ENCODE measurements around the gene ATP10D. TPM values are rescaled to one million over a fixed set of nuclear protein-coding genes. Genes with fewer than 3 reads are reported as not detected.
A peak's percentile ranks its signal among the peaks of the same experiment; 100 is the strongest.
"Not testable (repeated sequence)": the region's sequence is repeated elsewhere in the genome, so short reads cannot be mapped to it uniquely, and the experiment has no call there.

ATP10D gene
- total and polyA plus RNA-seq, 5 donors from 2014 or later, result 1.6 to 3.7 (median 2.9) TPM

DNA sequence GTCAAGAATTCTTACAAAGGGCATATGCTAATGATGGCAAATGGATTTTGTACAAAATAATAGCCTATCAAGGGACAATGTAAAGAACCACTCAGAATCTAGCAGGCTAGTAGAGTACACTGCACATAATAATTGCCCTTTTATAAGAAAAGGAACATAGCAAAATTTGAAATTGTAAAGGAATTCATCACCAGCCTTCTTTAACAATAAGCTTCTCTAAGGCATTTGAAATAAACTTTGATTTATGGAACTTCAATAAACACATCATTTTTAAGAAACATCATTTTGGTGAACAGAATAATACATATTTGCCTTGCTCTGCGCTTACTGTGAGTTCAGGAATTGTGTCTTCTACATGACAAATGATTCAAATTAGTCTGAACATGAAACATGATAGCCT lies 9.7 kb upstream of the ATP10D start:
- Mint-ChIP-seq H3K9me3 (peaks cover 0 to 3% (median 0%) of the 10 kb centered on the region in 7 donors), H3K27me3 (peaks cover 38% of the 10 kb centered on the region), H3K27ac (no peak overlapping the region), H3K4me3 (no peak overlapping the region), H3K4me1 (no peaks in the 10 kb centered on the region), H3K36me3 (no peaks in the 10 kb centered on the region)
- H3K4me3 ChIP-seq (ENCODE audit: low read depth, low read length), result no peak overlapping the region
- ATAC-seq (ENCODE audit: low read depth in 2 of 2) (no peak), DNase-seq (no peak)
- H3K36me3 ChIP-seq (ENCODE audit: control insufficient read depth, insufficient read depth, low read length), result no peaks in the 10 kb centered on the region
- no peaks in the 10 kb centered on the region for H3K9me3 ChIP-seq (ENCODE audit: control insufficient read depth in 2 of 2, low read length in 2 of 2)
- H3K4me1 ChIP-seq (ENCODE audit: control insufficient read depth, insufficient read depth, low read length, poor library complexity, severe bottlenecking), result no peaks in the 10 kb centered on the region
- peaks cover 8% of the 10 kb centered on the region for H3K27me3 ChIP-seq (ENCODE audit: control insufficient read depth, insufficient read depth, low read length)
- no peak overlapping the region for H3K27ac ChIP-seq (ENCODE audit: insufficient read depth, low read length, poor library complexity, severe bottlenecking)

DNA sequence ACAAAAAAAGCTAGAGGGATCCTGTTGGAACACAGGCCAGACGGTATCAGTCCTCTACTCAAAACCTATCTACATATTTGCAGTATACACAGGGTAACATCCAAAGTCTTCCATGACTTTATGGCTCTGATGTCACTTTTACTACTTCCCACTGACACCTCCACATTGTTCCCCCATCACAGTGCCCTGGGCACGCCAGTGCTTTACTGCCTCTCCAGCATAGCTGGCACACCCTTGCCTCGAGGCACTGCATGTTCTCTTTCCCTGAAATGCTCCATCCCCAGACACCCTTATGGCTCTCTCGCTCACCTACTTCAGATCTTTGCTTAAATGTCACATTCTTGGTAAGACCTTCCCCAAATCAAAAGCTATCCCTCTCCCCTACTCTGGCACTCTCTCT lies 6.3 kb upstream of the ATP10D start:
- H3K27me3 ChIP-seq (ENCODE audit: control insufficient read depth, insufficient read depth, low read length), result no peaks in the 10 kb centered on the region
- no peak overlapping the region for H3K4me3 ChIP-seq (ENCODE audit: low read depth, low read length)
- H3K27ac Mint-ChIP-seq, result no peak overlapping the region
- peaks cover 2 to 7% (median 5%) of the 10 kb centered on the region in 4 donors for H3K4me1 Mint-ChIP-seq
- DNase-seq (no peak), ATAC-seq (ENCODE audit: low read depth in 2 of 2) (no peak)
- no peaks in the 10 kb centered on the region for H3K36me3 ChIP-seq (ENCODE audit: control insufficient read depth, insufficient read depth, low read length)
- peaks cover under 1% of the 10 kb centered on the region for H3K4me1 ChIP-seq (ENCODE audit: control insufficient read depth, insufficient read depth, low read length, poor library complexity, severe bottlenecking)
- H3K36me3 Mint-ChIP-seq, result no peaks in the 10 kb centered on the region
- H3K9me3 ChIP-seq (ENCODE audit: control insufficient read depth in 2 of 2, low read length in 2 of 2), result no peaks in the 10 kb centered on the region
- H3K4me3 Mint-ChIP-seq, result peak overlapping the region in 1 of 4 donors; percentile 61
- H3K9me3 Mint-ChIP-seq, result peaks cover 0 to 3% (median 0%) of the 10 kb centered on the region in 7 donors
- no peak overlapping the region for H3K27ac ChIP-seq (ENCODE audit: insufficient read depth, low read length, poor library complexity, severe bottlenecking)
- peaks cover 27% of the 10 kb centered on the region for H3K27me3 Mint-ChIP-seq

DNA sequence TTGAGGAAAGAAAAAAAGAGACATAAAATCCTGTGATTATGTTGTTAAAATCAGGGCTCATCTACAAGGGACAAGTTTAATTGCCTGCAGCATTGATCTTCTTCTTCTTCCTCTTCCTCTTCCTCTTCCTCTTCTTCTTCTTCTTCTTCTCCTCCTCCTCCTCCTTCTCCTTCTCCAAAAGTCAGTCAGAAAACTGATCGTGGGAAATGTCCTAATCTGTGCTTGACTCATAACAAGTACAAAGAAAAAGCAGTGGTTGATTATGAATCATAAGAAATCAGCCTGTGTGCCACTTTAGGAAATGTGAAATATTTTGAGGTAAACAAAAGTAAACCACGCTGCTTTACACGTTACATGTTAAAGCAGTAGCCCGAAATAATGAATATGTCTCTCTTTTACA lies 2.7 kb upstream of the ATP10D start:
- no peaks in the 10 kb centered on the region for H3K27me3 ChIP-seq (ENCODE audit: control insufficient read depth, insufficient read depth, low read length)
- no peaks in the 10 kb centered on the region for H3K9me3 ChIP-seq (ENCODE audit: control insufficient read depth in 2 of 2, low read length in 2 of 2)
- Mint-ChIP-seq H3K4me1 (peaks cover 7 to 33% (median 24%) of the 10 kb centered on the region in 4 donors), H3K27ac (peak overlapping the region in 1 of 3 donors; percentile 12), H3K9me3 (peaks cover 0 to 3% (median 0%) of the 10 kb centered on the region in 7 donors), H3K27me3 (peaks cover 13% of the 10 kb centered on the region), H3K36me3 (no peaks in the 10 kb centered on the region), H3K4me3 (peak overlapping the region in 1 of 4 donors; percentile 39)
- H3K27ac ChIP-seq (ENCODE audit: insufficient read depth, low read length, poor library complexity, severe bottlenecking), result no peak overlapping the region
- no peak for ATAC-seq (ENCODE audit: low read depth in 2 of 2)
- H3K4me1 ChIP-seq (ENCODE audit: control insufficient read depth, insufficient read depth, low read length, poor library complexity, severe bottlenecking), result peaks cover 20% of the 10 kb centered on the region
- no peaks in the 10 kb centered on the region for H3K36me3 ChIP-seq (ENCODE audit: control insufficient read depth, insufficient read depth, low read length)
- DNase-seq, result no peak
- H3K4me3 ChIP-seq (ENCODE audit: low read depth, low read length), result no peak overlapping the region

DNA sequence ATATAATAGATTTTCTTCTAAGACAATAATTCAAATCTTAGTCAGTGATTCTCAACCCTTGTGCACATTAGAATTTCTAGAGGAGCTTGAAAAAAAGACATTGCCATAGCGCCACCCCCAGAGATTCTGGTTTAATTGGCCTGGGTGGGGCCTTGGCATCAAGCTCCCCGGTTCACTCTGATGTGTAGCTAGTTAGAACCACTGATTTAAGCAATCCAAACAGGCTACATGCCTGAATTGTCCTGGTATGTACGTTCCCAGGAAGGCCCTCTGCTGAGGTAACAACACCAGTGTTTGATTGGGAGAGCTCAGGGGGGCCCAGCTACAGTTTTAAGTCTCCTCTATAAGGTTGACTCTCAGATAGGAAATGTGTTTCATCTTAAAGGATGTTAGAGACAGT lies 1.3 kb upstream of the ATP10D start:
- H3K4me1 ChIP-seq (ENCODE audit: control insufficient read depth, insufficient read depth, low read length, poor library complexity, severe bottlenecking), result peaks cover 20% of the 10 kb centered on the region
- Mint-ChIP-seq H3K27me3 (peaks cover 13% of the 10 kb centered on the region), H3K4me3 (peak overlapping the region; percentile 90 to 95 (median 94)), H3K4me1 (peaks cover 7 to 33% (median 24%) of the 10 kb centered on the region in 4 donors), H3K36me3 (no peaks in the 10 kb centered on the region), H3K27ac (peak overlapping the region in 1 of 3 donors; percentile 91), H3K9me3 (peaks cover 0 to 3% (median 0%) of the 10 kb centered on the region in 7 donors)
- DNase-seq, result no peak
- H3K27ac ChIP-seq (ENCODE audit: insufficient read depth, low read length, poor library complexity, severe bottlenecking), result no peak overlapping the region
- H3K27me3 ChIP-seq (ENCODE audit: control insufficient read depth, insufficient read depth, low read length), result no peaks in the 10 kb centered on the region
- no peaks in the 10 kb centered on the region for H3K9me3 ChIP-seq (ENCODE audit: control insufficient read depth in 2 of 2, low read length in 2 of 2)
- no peak for ATAC-seq (ENCODE audit: low read depth in 2 of 2)
- H3K4me3 ChIP-seq (ENCODE audit: low read depth, low read length), result no peak overlapping the region
- H3K36me3 ChIP-seq (ENCODE audit: control insufficient read depth, insufficient read depth, low read length), result no peaks in the 10 kb centered on the region

DNA sequence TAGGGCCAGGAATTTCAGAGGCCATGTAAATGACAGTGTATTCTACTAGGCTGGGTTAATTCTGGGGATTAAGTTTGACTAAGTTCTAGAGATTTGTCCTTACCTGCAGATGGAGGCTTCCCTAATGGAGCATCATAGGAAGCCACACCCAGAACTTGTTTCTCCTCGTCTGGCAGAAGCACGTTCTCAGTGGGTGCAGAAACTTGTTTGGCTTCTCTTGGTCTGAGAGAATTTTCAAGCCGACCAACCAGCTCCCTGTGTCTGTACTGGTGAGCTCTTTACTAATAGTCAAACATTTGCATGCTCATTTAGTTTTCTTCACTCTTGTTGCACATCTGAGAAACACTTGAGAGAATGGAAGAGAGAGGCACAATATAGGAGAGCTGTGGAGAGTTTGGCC lies 907 bp upstream of the ATP10D start:
- H3K36me3 Mint-ChIP-seq, result no peaks in the 10 kb centered on the region
- H3K4me3 Mint-ChIP-seq, result peak overlapping the region; percentile 90 to 95 (median 94)
- Histone ChIP-seq H3K27me3 (ENCODE audit: control insufficient read depth, insufficient read depth, low read length) (no peaks in the 10 kb centered on the region), H3K9me3 (ENCODE audit: control insufficient read depth in 2 of 2, low read length in 2 of 2) (no peaks in the 10 kb centered on the region), H3K4me1 (ENCODE audit: control insufficient read depth, insufficient read depth, low read length, poor library complexity, severe bottlenecking) (peaks cover 20% of the 10 kb centered on the region), H3K36me3 (ENCODE audit: control insufficient read depth, insufficient read depth, low read length) (no peaks in the 10 kb centered on the region), H3K4me3 (ENCODE audit: low read depth, low read length) (no peak overlapping the region), H3K27ac (ENCODE audit: insufficient read depth, low read length, poor library complexity, severe bottlenecking) (no peak overlapping the region)
- peaks cover 7 to 33% (median 24%) of the 10 kb centered on the region in 4 donors for H3K4me1 Mint-ChIP-seq
- H3K27me3 Mint-ChIP-seq, result peaks cover 13% of the 10 kb centered on the region
- no peak for DNase-seq
- no peak for ATAC-seq (ENCODE audit: low read depth in 2 of 2)
- peak overlapping the region; percentile 82 to 91 (median 82) for H3K27ac Mint-ChIP-seq
- H3K9me3 Mint-ChIP-seq, result peaks cover 0 to 2% (median 0%) of the 10 kb centered on the region in 7 donors

DNA sequence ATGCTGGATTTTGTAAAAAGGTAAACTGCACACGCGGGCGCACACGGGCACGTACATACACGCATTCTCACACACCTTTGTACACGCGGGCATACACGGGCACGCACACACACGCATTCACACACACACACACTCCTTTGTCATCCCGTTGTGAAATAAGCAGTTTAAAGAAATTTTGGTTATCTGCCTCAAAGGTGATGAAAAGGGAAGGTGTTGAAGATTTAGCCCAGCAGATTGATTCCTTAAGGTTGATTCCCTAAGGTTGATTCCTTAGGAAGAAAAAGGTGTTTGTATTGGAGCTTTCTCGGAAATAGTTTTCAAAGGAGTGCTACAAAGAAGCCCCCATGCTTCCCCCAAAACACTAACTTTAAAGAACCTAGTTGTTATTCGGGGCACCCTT lies 693 bp downstream of the ATP10D start:
- Histone ChIP-seq H3K4me3 (ENCODE audit: low read depth, low read length) (peak overlapping the region; percentile 95), H3K27ac (ENCODE audit: insufficient read depth, low read length, poor library complexity, severe bottlenecking) (no peak overlapping the region), H3K4me1 (ENCODE audit: control insufficient read depth, insufficient read depth, low read length, poor library complexity, severe bottlenecking) (peaks cover 20% of the 10 kb centered on the region), H3K27me3 (ENCODE audit: control insufficient read depth, insufficient read depth, low read length) (no peaks in the 10 kb centered on the region), H3K36me3 (ENCODE audit: control insufficient read depth, insufficient read depth, low read length) (no peaks in the 10 kb centered on the region), H3K9me3 (ENCODE audit: control insufficient read depth in 2 of 2, low read length in 2 of 2) (no peaks in the 10 kb centered on the region)
- Mint-ChIP-seq H3K9me3 (no peaks in the 10 kb centered on the region), H3K36me3 (no peaks in the 10 kb centered on the region), H3K27me3 (peaks cover 4% of the 10 kb centered on the region), H3K4me3 (peak overlapping the region; percentile 90 to 95 (median 94)), H3K4me1 (peaks cover 7 to 33% (median 24%) of the 10 kb centered on the region in 4 donors), H3K27ac (peak overlapping the region in 2 of 3 donors; percentile 91 to 95)
- DNase-seq (no peak), ATAC-seq (ENCODE audit: low read depth in 2 of 2) (no peak)

DNA sequence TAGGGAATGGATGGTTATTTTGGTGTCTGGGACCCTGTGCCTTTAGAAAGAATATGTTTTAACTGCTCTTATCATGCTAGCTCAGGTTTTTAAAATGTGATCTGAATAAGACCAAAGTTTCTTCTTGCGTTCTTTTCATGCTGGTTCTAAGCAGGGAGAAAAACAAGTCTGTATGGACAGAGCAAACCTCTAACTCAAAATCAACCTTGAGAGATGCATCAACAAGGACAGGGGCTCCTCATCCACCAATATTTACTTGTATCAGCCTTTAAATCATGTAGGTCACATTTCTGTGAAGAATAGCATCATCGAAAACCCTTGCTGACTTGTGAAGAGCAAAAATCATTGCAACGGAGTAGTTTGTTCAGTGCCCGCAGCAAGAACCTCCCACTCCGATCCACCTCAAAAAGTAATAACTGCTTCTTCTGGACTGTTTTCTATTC lies 1.2 kb downstream of the ATP10D start:
- Mint-ChIP-seq H3K27me3 (peaks cover 4% of the 10 kb centered on the region), H3K9me3 (no peaks in the 10 kb centered on the region), H3K4me1 (peaks cover 7 to 33% (median 24%) of the 10 kb centered on the region in 4 donors), H3K27ac (peak overlapping the region; percentile 3 to 91 (median 23)), H3K36me3 (no peaks in the 10 kb centered on the region), H3K4me3 (peak overlapping the region; percentile 90 to 95 (median 94))
- H3K4me1 ChIP-seq (ENCODE audit: control insufficient read depth, insufficient read depth, low read length, poor library complexity, severe bottlenecking), result peaks cover 20% of the 10 kb centered on the region
- H3K36me3 ChIP-seq (ENCODE audit: control insufficient read depth, insufficient read depth, low read length), result no peaks in the 10 kb centered on the region
- H3K4me3 ChIP-seq (ENCODE audit: low read depth, low read length), result peak overlapping the region; percentile 95
- DNase-seq (no peak), ATAC-seq (ENCODE audit: low read depth in 2 of 2) (no peak)
- H3K27ac ChIP-seq (ENCODE audit: insufficient read depth, low read length, poor library complexity, severe bottlenecking), result no peak overlapping the region
- H3K27me3 ChIP-seq (ENCODE audit: control insufficient read depth, insufficient read depth, low read length), result no peaks in the 10 kb centered on the region
- no peaks in the 10 kb centered on the region for H3K9me3 ChIP-seq (ENCODE audit: control insufficient read depth in 2 of 2, low read length in 2 of 2)

DNA sequence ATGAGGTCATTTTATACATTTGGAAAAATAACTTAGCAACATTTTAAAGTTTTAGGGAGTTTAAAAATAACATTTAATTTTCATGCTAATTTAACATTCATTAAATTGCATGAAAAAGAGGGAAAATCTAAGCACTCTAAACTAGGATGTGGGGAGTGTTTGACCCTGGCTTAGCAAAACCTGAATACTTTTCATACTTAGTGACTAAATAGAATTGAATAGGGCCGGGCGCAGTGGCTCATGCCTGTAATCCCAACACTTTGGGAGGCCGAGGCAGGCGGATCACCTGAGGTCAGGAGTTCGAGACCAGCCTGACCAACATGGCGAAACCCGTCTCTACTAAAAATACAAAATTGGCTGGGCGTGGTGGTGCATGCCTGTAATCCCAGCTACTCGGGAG lies 1.7 kb downstream of the ATP10D start:
- not testable (repeated sequence) for H3K27ac ChIP-seq (ENCODE audit: insufficient read depth, low read length, poor library complexity, severe bottlenecking); DNase-seq; H3K4me3 ChIP-seq (ENCODE audit: low read depth, low read length); H3K36me3 Mint-ChIP-seq; H3K27me3 Mint-ChIP-seq; H3K27ac Mint-ChIP-seq; H3K36me3 ChIP-seq (ENCODE audit: control insufficient read depth, insufficient read depth, low read length); H3K9me3 Mint-ChIP-seq; H3K9me3 ChIP-seq (ENCODE audit: control insufficient read depth in 2 of 2, low read length in 2 of 2); ATAC-seq (ENCODE audit: low read depth in 2 of 2); H3K27me3 ChIP-seq (ENCODE audit: control insufficient read depth, insufficient read depth, low read length)
- H3K4me1 Mint-ChIP-seq, result peaks cover 7 to 33% (median 26%) of the 10 kb centered on the region in 4 donors
- peak overlapping the region in 3 of 4 donors; percentile 90 to 95 (median 94) for H3K4me3 Mint-ChIP-seq
- peaks cover 20% of the 10 kb centered on the region for H3K4me1 ChIP-seq (ENCODE audit: control insufficient read depth, insufficient read depth, low read length, poor library complexity, severe bottlenecking)
